HEK293 (cell line): ENCODE data around the gene CSRP1.

Source experiments
- CTCF ChIP-seq: fragments of 450-650 bp; formaldehyde crosslinking; IDR thresholded peaks from 2 replicates; pipeline ENCODE4 v1.5.1; 2016; ENCODE audit warnings: missing biosample characterization, missing genetic modification characterization
- HIC1 ChIP-seq: fragments of 450-650 bp; formaldehyde crosslinking; IDR thresholded peaks from 2 replicates; pipeline ENCODE4 v1.5.1; 2016; ENCODE audit warnings: missing biosample characterization, missing genetic modification characterization
- KLF10 ChIP-seq: fragments of 450-650 bp; IDR thresholded peaks from 2 replicates; pipeline ENCODE4 v1.5.1; 2018; ENCODE audit warnings: missing biosample characterization, mild to moderate bottlenecking, missing genetic modification characterization
- KLF16 ChIP-seq: fragments of 450-650 bp; formaldehyde crosslinking; IDR thresholded peaks from 2 replicates; pipeline ENCODE4 v1.5.1; 2017; ENCODE audit warnings: missing biosample characterization, missing genetic modification characterization
- REST ChIP-seq: fragments of 450-650 bp; formaldehyde crosslinking; IDR thresholded peaks from 2 replicates; pipeline ENCODE4 v1.5.1; 2016; ENCODE audit warnings: missing biosample characterization, missing genetic modification characterization
- SP3 ChIP-seq: fragments of 450-650 bp; formaldehyde crosslinking; IDR thresholded peaks from 2 replicates; pipeline ENCODE4 v1.5.1; 2016; ENCODE audit warnings: missing biosample characterization, missing genetic modification characterization
- ZBTB26 ChIP-seq: fragments of 450-650 bp; formaldehyde crosslinking; optimal IDR thresholded peaks from 2 replicates; pipeline ENCODE3; 2016; ENCODE audit warnings: missing biosample characterization, mild to moderate bottlenecking, missing genetic modification characterization
- ZIC2 ChIP-seq: fragments of 450-650 bp; formaldehyde crosslinking; IDR thresholded peaks from 2 replicates; pipeline ENCODE4 v1.5.1; 2016; ENCODE audit warnings: missing biosample characterization, missing genetic modification characterization
- ZNF112 ChIP-seq: fragments of 450-650 bp; formaldehyde crosslinking; IDR thresholded peaks from 2 replicates; pipeline ENCODE4 v1.5.0; 2017; ENCODE audit warnings: missing biosample characterization, missing genetic modification characterization
- ZNF18 ChIP-seq: fragments of 450-650 bp; formaldehyde crosslinking; IDR thresholded peaks from 2 replicates; pipeline ENCODE4 v1.5.1; 2016; ENCODE audit warnings: missing biosample characterization, missing genetic modification characterization
- ZNF184 ChIP-seq: fragments of 450-650 bp; IDR thresholded peaks from 2 replicates; pipeline ENCODE4 v1.5.1; 2018; ENCODE audit warnings: missing biosample characterization, mild to moderate bottlenecking, missing genetic modification characterization
- ZNF2 ChIP-seq: fragments of 450-650 bp; formaldehyde crosslinking; IDR thresholded peaks from 2 replicates; pipeline ENCODE4 v1.5.1; 2016; ENCODE audit warnings: missing biosample characterization, missing genetic modification characterization
- ZNF202 ChIP-seq: fragments of 450-650 bp; formaldehyde crosslinking; IDR thresholded peaks from 2 replicates; pipeline ENCODE4 v1.5.1; 2016; ENCODE audit warnings: missing biosample characterization, missing genetic modification characterization, borderline replicate concordance
- ZNF501 ChIP-seq: fragments of 450-650 bp; formaldehyde crosslinking; IDR thresholded peaks from 2 replicates; pipeline ENCODE4 v1.5.1; 2016; ENCODE audit warnings: missing biosample characterization, missing genetic modification characterization
- ZNF518A ChIP-seq: fragments of 450-650 bp; formaldehyde crosslinking; conservative IDR thresholded peaks from 2 replicates; pipeline ENCODE4 v1.5.1; 2016; ENCODE audit warnings: low read depth, missing biosample characterization, missing genetic modification characterization
- ZNF544 ChIP-seq: fragments of 450-650 bp; formaldehyde crosslinking; IDR thresholded peaks from 2 replicates; pipeline ENCODE4 v1.5.0; 2017; ENCODE audit warnings: missing biosample characterization, missing genetic modification characterization
- ZNF558 ChIP-seq: fragments of 450-650 bp; formaldehyde crosslinking; IDR thresholded peaks from 2 replicates; pipeline ENCODE4 v1.5.1; 2016; ENCODE audit warnings: missing biosample characterization, missing genetic modification characterization
- ZNF639 ChIP-seq: fragments of 450-650 bp; formaldehyde crosslinking; IDR thresholded peaks from 2 replicates; pipeline ENCODE4 v1.5.1; 2016; ENCODE audit warnings: missing biosample characterization, missing genetic modification characterization
- ZNF645 ChIP-seq: fragments of 450-650 bp; formaldehyde crosslinking; IDR thresholded peaks from 2 replicates; pipeline ENCODE4; 2016; ENCODE audit warnings: missing biosample characterization, missing genetic modification characterization
- ZNF747 ChIP-seq: fragments of 450-650 bp; formaldehyde crosslinking; IDR thresholded peaks from 2 replicates; pipeline ENCODE4 v1.5.1; 2016; ENCODE audit warnings: missing biosample characterization, missing genetic modification characterization

Gene CSRP1

GRCh38 chr1:201554789-201555592 is 48.1 kb upstream of the CSRP1 start (continued):
- TF ChIP-seq HIC1 (tag by site-specific recombination): peak; percentile 92
- no peak for TF ChIP-seq ZNF544 (tag by site-specific recombination)
- peak; percentile 72; the same call in 1 of the 2 replicates for TF ChIP-seq ZNF518A (tag by site-specific recombination)
- TF ChIP-seq ZNF558: peak; percentile 65
- TF ChIP-seq ZIC2 (tag by site-specific recombination): no peak
- no peak for TF ChIP-seq ZNF645 (tag by site-specific recombination)
- no peak for TF ChIP-seq REST (tag by site-specific recombination)
- TF ChIP-seq ZNF202 (tag by site-specific recombination): no peak
- no peak for TF ChIP-seq ZNF18 (tag by site-specific recombination)
- peak; percentile 89; the same call in 1 of the 2 replicates for TF ChIP-seq ZNF639 (tag by site-specific recombination)
- no peak for TF ChIP-seq ZNF184 (tag by site-specific recombination)
- no peak; the same call in 1 of the 2 replicates for TF ChIP-seq KLF16 (tag by site-specific recombination)
- no peak for TF ChIP-seq ZNF501 (tag by site-specific recombination)
- no peak for TF ChIP-seq ZBTB26 (tag by site-specific recombination)
- TF ChIP-seq CTCF (tag by site-specific recombination): no peak
- TF ChIP-seq KLF10 (tag by site-specific recombination): no peak
- TF ChIP-seq ZNF2: no peak
- TF ChIP-seq SP3 (tag by site-specific recombination): peak; percentile 64; the same call in 1 of the 2 replicates
- TF ChIP-seq ZNF747 (tag by site-specific recombination): no peak
- TF ChIP-seq ZNF112 (tag by site-specific recombination): no peak
